ENCODE measurements around the gene LY6G6C.

LY6G6C gene

GRCh38 chr6:31740397-31741223 is 19.1 kb upstream of the LY6G6C start:
- no peak for DNase-seq

DNA sequence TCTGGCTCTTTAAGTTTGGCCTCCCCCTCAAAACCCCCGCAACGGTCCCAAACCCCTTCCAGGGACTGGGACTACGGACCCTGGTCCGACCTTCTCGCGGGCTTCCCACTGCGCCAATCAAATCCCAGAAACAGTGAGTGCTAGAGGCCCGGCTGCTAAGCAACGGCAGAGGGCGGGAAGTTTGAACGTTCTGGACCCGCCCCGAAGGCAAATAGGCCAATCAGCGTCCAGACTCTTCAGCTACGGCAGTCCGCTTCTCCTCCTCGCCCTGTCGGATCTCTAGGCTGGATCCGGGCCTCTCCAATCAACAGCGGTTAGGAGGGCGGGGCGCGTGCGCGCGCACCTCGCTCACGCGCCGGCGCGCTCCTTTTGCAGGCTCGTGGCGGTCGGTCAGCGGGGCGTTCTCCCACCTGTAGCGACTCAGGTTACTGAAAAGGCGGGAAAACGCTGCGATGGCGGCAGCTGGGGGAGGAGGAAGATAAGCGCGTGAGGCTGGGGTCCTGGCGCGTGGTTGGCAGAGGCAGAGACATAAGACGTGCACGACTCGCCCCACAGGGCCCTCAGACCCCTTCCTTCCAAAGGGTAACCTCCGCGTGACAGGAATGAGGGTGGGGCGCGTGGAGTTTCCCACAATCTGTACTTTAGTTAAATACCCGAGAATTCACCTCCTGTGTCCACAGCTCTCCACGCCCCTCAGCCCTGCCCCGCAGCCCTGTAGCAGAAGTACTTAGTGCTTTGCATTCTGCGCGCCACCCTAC is 18.3 kb upstream of the LY6G6C start, which contains the start of gene MSH5:
MSH5 (plus strand) TSS at position 367 of the 758 bp plus-strand sequence. CDS start 462 bp downstream, outside the sequence.
- peak; percentile 96 for DNase-seq

- DNase-seq = peak; percentile 75
Observed at GRCh38 chr6:31737991-31738979, 16.7 kb upstream of the LY6G6C start.

- no peak for DNase-seq
Observed at GRCh38 chr6:31737315-31737990, 15.9 kb upstream of the LY6G6C start.

- no peak for DNase-seq
Observed at GRCh38 chr6:31736768-31737314, 15.3 kb upstream of the LY6G6C start.

DNA sequence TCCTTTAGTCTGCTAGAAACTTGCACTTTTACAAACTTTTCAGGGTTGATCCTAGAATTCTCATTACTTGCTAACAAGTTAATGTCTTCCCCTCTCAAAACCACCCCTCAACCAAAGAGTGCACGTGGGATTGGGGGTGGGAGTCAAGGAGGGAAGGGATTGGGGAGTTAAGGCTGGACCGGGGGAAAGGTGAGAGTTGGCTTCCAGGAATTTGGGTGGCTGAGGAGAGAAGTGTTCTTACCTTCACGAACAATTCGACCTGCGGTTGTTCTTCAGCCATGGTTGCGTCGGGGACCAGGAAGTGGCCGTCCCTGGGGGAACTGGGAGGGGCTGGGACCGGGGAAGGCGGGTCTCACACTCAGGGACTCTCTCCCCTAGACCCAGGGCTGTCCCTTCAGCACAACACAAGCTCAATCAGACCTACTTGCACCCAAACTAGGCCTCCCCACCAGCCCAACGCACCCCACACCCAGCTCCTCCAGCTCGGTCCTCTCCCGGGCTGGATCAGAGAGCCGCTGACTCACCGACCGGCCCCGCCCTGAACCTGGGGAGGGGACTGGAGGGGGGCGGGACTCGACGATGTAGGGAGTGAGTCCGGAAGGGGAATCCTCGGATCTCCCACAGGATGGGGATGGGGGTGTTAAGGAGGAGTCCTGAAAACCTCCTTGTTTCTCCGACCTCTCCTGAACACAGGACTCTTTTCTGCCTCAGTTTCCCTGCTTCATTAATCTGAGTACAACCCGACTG is 14.6 kb upstream of the LY6G6C start, which contains the start of gene CLIC1:
CLIC1 (minus strand) TSS at position 510 of the 747 bp plus-strand sequence; CDS start at position 280, 230 bp downstream.
- DNase-seq = peak; percentile 83

- peak; percentile 68 for DNase-seq
Observed at GRCh38 chr6:31734821-31735406, 13.4 kb upstream of the LY6G6C start.

DNA sequence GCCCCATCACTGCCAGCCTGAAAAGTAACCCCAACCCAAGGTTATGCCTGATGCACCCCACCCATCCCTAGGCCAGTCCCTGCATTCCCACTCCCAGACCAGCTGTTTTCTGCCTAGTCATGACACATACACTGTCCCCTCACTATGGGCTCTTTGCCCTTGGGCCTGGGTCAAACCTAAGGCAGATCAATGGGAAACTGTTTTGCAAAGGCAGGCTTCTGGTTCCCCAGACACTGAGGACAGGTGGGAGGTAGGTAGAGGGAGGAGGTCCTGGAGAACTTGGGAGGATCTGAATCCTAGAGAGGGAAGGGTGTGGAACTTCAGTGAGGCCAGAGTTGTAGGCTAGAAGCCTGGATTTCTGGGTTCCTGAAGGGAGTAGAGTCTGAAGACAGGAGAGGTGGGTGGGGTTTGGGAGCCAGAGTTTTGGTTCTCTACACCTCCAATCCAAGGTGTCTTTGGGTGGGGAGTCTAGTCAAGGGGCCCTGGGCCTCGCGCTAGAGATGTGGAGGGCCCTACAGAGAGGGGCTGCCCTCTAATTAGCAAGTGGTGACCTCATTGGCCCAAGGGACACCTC is 12.8 kb upstream of the LY6G6C start:
- DNase-seq = no peak

DNA sequence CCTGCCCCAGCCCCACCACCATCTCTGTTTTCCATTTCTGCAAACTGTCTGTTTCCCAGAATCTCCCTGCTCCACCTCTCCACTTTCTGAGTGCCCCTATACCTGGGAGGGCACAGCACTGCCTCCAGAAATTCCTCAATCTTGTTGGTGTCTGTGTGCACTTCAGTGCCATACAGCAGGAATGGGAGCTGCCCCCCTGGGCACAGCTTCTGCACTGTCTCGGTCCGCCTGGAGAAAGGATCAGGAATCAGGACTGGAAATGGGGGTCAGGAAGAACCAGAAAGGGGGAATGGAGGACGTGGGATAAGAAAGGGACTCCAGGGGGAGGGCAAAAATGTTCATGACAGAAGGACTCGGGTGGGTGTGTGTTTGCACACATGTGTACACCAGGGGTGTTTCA is 12.2 kb upstream of the LY6G6C start:
- no peak for DNase-seq

DNA sequence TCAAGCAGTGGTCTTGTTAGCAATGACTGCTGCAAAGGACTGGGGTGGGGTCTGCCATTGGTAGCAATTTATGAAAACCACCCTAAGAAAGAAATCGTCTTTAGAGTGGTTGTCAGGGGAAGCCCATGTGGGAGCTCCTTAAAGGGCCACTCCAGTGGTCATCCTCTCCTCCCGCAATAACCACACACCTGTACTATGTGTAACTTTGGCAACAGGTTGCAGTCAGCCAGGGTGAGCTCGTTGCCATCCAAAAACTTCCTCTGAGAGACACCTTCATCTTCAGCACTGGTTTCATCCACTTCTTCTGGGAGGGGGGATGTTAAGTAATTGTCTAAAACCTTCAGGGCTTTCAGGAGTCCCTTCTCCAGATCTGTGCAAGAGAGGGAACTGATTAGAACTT is 10.5 kb upstream of the LY6G6C start:
- DNase-seq = no peak

DNA sequence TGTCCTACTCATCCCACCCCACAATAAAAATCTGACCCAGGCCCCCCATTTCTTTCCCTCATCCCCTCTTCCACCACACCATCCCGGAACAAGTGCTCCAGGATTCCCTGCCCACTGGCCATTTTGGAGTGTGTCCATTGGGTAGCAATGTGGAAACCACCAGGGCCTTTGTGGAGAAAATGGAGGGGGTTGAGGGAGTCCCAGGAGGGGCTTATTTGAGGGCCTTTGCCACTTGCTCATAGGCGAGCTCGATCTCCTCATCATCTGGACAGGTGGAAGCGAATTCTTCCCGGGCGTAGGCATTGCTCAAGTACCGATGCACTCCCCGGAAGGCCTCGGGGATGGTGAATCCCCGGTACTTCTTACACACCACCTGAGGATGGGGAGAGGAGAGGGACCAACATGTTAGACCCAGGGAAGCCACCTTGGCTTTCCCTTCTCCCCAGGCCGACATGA is 9.1 kb upstream of the LY6G6C start:
- no peak for DNase-seq

- peak; percentile 74 for DNase-seq
Observed at GRCh38 chr6:31729979-31730630, 8.6 kb upstream of the LY6G6C start.

DNA sequence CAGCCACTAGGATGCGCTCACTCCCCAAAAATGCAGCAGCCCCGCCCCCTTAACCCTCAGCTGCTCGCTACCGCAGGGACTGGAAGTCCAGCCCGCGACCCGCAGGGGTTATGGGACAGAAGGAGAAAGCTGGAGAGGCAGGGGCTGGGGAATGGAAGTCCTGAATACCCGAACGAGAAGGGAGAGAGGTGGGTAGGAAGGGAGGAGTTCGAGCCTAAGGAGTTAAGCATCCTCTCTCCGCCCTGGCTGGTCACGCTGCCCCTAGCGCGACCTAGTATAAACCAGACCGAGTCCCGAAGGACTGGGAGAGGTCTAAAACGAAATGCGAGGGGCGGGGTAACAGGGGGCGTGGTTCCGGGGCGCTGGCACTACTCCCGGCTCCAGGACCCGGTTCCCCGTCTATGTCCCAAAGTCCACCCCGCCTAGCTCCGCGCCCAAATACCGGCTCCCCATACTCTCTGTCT is 8.0 kb upstream of the LY6G6C start:
- DNase-seq = peak; percentile 89

- DNase-seq = no peak
Observed at GRCh38 chr6:31728767-31729514, 7.4 kb upstream of the LY6G6C start, which contains the start of gene DDAH2. DDAH2 (minus strand) TSS chr6:31729299; CDS start chr6:31729161, 138 bp downstream.

DNA sequence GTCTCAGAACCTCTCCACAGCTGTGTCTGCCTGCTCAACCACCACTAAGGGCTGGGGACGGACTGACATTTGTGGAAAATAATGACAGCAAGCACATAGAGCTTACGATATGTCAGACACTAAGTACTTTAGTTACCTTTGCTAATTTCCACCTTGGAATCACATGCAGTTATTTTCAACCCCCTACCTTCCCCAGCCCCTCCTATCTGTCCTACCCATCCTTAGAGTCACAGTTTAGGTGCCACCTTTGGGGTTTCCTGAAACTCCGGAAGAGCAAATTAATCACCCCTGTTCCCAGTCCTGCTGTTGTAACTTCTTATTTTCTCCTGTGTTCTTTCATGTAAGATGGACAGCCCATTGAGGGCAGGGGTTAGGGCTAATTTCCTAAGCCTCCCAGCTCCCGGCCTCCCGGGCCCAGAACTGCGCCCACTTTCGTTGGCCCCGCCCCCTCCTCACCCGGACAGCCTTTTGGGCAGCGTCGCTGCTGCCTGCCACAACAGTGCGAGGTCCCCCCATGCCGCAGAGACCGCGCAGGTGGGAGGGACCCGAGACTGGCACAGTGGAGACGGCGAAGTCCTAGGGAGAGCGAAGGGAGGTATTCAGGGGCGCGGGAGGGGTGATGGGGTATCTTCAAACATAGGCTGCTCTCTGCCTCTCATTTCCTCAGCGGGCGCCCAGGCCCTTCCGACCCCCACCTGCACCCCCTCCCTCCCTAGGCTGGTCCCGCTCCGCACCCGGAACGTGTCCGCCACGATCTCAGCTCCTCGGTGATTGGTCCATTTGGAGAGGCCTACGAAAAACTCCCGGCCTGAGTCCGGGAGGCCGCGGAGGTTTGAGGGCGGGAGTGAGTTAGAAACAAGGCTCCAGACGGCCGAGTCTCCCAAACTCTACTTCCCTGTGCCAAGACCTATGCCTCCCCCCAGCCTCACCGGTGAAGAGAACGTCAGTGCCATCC is 6.4 kb upstream of the LY6G6C start:
- DNase-seq = no peak

DNA sequence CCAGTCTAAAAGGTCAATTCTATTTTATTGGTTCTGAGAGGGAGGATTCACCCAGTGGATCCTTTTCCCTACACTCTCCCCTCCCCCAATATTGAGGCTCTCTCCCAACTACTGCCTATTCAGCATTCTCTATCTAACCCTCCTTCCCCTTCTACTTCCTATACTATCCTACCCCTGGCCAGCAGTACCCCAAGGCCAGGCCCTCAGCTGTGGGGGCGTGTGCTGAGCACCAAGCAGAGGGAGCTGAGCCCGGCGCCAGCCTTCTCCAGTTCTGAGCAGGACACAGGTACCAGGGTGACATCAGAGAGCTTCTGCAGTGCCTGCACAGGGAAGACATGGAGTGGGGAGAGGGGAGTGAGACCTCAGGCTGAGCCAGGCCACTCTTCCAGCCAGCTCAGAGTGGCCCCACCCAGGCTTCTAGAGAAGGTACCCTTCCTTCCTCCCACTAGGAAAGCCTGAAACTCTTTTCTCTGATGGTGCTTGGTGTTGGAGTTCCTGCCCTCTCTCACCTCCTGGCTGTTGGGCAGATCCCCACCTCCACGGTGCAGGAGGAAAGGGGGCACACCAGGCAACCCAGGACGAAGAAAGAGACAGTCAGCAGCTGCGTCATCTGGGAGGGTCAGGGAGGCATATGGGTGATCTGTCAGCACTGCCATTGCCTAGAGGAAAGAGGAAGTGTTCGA is 5.6 kb upstream of the LY6G6C start:
- peak; percentile 54 for DNase-seq
